ENCODE measurements around the gene ZEB2. TPM values are rescaled to one million over a fixed set of nuclear protein-coding genes. Genes with fewer than 3 reads are reported as not detected.

The ZEB2 gene
- total RNA-seq, 1 donor from 2014 or later, result 121 TPM

GRCh38 chr2:144437636-144438035 is 82.3 kb downstream of the ZEB2 start:
- TF ChIP-seq, protein P1, sequence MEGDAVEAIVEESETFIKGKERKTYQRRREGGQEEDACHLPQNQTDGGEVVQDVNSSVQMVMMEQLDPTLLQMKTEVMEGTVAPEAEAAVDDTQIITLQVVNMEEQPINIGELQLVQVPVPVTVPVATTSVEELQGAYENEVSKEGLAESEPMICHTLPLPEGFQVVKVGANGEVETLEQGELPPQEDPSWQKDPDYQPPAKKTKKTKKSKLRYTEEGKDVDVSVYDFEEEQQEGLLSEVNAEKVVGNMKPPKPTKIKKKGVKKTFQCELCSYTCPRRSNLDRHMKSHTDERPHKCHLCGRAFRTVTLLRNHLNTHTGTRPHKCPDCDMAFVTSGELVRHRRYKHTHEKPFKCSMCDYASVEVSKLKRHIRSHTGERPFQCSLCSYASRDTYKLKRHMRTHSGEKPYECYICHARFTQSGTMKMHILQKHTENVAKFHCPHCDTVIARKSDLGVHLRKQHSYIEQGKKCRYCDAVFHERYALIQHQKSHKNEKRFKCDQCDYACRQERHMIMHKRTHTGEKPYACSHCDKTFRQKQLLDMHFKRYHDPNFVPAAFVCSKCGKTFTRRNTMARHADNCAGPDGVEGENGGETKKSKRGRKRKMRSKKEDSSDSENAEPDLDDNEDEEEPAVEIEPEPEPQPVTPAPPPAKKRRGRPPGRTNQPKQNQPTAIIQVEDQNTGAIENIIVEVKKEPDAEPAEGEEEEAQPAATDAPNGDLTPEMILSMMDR (IDR thresholded peaks at IDR 0.05; ENCODE audit: partially characterized antibody, unreplicated experiment), result no peak
- Mint-ChIP-seq H3K9me3 (ENCODE audit: unreplicated experiment) (peaks cover 8% of the 10 kb centered on the region), H3K36me3 (ENCODE audit: unreplicated experiment) (no peaks in the 10 kb centered on the region), H3K27me3 (ENCODE audit: unreplicated experiment) (peaks cover 6% of the 10 kb centered on the region), H3K4me1 (ENCODE audit: low read depth, unreplicated experiment) (peaks cover 56% of the 10 kb centered on the region), H3K4me3 (ENCODE audit: unreplicated experiment) (no peak overlapping the region), H3K27ac (ENCODE audit: unreplicated experiment) (peak overlapping the region; percentile 93)
- DNase-seq, result no peak

DNA sequence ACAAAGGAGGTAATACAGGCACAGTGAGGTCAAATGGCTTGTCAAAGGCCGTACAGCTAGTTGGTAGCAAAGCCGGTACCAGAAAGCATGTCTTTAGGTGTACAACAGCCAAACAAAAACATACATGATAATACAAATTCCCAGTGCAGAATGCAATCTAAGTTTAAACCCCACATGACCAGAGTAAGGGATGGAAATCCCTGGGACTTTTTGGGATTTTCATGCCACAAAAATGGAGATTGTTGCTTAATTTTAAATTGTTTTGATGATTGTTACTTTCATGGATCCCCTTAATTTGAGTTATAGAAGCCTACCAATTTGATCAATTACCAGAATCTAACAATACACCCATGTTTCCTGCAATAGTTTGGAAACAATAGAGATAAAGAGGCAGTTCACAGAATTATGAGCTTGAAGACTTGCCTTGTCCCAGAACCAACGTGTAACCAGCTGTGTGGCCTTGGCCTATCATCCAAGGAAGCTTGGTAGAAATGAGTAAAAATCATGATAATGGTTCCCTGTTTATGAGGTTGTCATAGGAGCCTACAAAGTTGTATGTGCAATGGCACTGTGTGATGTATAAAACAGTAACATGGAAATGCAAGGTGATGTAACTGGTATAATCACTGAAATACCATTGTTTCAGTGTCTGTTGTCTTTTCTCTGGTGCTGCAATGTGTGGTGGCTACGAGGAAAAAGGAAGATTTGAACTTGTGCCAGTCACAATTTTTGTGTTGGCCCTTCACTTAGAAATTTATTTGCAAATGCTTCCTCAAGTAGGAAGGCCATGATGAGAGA is 85.3 kb downstream of the ZEB2 start:
- DNase-seq, result no peak
- Mint-ChIP-seq H3K27me3 (ENCODE audit: unreplicated experiment) (peaks cover 7% of the 10 kb centered on the region), H3K4me3 (ENCODE audit: unreplicated experiment) (no peak overlapping the region), H3K4me1 (ENCODE audit: low read depth, unreplicated experiment) (peaks cover 41% of the 10 kb centered on the region), H3K27ac (ENCODE audit: unreplicated experiment) (no peak overlapping the region), H3K9me3 (ENCODE audit: unreplicated experiment) (peaks cover 4% of the 10 kb centered on the region), H3K36me3 (ENCODE audit: unreplicated experiment) (no peaks in the 10 kb centered on the region)
- TF ChIP-seq, protein P1 (IDR thresholded peaks at IDR 0.05; ENCODE audit: partially characterized antibody, unreplicated experiment), result no peak

DNA sequence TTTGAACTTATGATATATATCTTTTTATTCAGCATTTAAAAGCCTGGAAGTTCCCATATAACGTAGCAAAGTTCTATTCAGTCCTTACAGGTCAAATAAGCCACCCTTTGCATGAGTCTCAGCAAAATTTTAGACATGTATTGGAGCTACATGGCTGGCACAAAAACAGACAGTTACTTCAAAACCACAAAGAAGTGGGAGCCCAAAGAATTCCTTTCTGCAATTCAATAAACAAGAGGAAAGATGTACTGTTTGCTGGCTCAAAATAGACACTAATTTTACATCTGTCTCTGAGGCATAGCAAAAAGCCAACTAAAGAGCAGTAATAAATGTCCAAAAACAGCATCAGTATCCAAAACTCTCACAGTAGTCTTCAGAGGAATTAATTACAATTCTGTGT is 87.0 kb downstream of the ZEB2 start:
- Mint-ChIP-seq H3K27ac (ENCODE audit: unreplicated experiment) (no peak overlapping the region), H3K36me3 (ENCODE audit: unreplicated experiment) (no peaks in the 10 kb centered on the region)

GRCh38 chr2:144431998-144432397 is 87.9 kb downstream of the ZEB2 start:
- DNase-seq, result no peak
- Mint-ChIP-seq H3K27ac (ENCODE audit: unreplicated experiment) (no peak overlapping the region), H3K27me3 (ENCODE audit: unreplicated experiment) (peaks cover 5% of the 10 kb centered on the region), H3K36me3 (ENCODE audit: unreplicated experiment) (no peaks in the 10 kb centered on the region), H3K4me3 (ENCODE audit: unreplicated experiment) (no peak overlapping the region), H3K9me3 (ENCODE audit: unreplicated experiment) (no peaks in the 10 kb centered on the region), H3K4me1 (ENCODE audit: low read depth, unreplicated experiment) (peaks cover 20% of the 10 kb centered on the region)
- TF ChIP-seq, protein P1 (IDR thresholded peaks at IDR 0.05; ENCODE audit: partially characterized antibody, unreplicated experiment), result no peak

More for the DNA sequence above, 87.0 kb downstream of the ZEB2 start:
- no peak for DNase-seq
- no peaks in the 10 kb centered on the region for H3K9me3 Mint-ChIP-seq (ENCODE audit: unreplicated experiment)
- H3K4me1 Mint-ChIP-seq (ENCODE audit: low read depth, unreplicated experiment), result peaks cover 26% of the 10 kb centered on the region
- TF ChIP-seq, protein P1 (IDR thresholded peaks at IDR 0.05; ENCODE audit: partially characterized antibody, unreplicated experiment), result no peak
- H3K4me3 Mint-ChIP-seq (ENCODE audit: unreplicated experiment), result no peak overlapping the region
- peaks cover 5% of the 10 kb centered on the region for H3K27me3 Mint-ChIP-seq (ENCODE audit: unreplicated experiment)

GRCh38 chr2:144431392-144431783 is 88.5 kb downstream of the ZEB2 start:
- H3K4me3 Mint-ChIP-seq (ENCODE audit: unreplicated experiment), result no peak overlapping the region
- H3K27ac Mint-ChIP-seq (ENCODE audit: unreplicated experiment), result no peak overlapping the region
- peaks cover 19% of the 10 kb centered on the region for H3K4me1 Mint-ChIP-seq (ENCODE audit: low read depth, unreplicated experiment)
- peaks cover 5% of the 10 kb centered on the region for H3K27me3 Mint-ChIP-seq (ENCODE audit: unreplicated experiment)
- DNase-seq, result no peak
- TF ChIP-seq, protein P1 (IDR thresholded peaks at IDR 0.05; ENCODE audit: partially characterized antibody, unreplicated experiment), result no peak
- no peaks in the 10 kb centered on the region for H3K9me3 Mint-ChIP-seq (ENCODE audit: unreplicated experiment)
- no peaks in the 10 kb centered on the region for H3K36me3 Mint-ChIP-seq (ENCODE audit: unreplicated experiment)
